NCI-H1105 (cell line): ENCODE data around the gene IRX3.
A peak's percentile ranks its signal among the peaks of the same experiment; 100 is the strongest.

ENCODE experiments used
- DNase-seq: peaks from one replicate; lab custom pipeline; 2025; lab: John Stamatoyannopoulos, UW

Gene IRX3

DNA sequence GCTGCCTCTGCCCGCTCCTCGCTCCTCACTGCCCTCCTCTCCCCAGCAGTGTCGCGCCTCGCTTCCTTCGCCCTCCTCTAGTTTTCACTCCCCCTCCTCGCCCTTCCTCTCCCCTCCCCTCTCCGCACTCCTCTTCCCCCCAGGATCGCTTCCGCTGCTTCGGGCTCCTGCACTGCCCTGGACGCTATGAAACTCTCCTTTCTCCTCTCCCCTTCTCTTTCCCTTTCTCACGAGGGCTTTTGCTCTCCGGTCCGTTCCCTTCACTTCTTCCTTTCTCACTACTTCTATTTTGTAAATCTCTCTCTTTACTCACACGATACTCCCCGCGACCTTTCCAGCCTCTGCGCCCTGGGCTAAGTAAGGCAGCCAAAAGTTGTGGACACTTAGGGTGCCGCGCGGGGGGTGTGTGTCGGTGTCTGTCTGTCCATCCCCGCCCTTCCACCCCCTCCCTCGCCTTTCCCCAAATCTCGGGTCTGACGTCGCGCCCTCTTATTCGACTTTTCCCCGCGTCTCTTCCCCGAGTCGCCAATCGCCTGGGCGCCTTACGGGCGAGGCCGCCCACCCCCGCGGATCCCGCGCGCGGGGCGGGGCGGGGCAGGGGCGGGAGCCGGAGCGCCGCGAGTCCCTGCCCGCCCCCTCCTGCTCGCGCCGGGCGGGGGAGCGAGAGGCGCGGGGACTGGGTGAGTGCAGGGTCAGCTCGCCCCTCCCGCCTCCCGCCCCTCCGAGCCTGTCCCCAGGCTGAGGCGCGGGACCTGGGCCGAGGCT is at the start of gene IRX3:
IRX3 (minus strand) TSS at position 422 of the 765 bp plus-strand sequence. CDS start 737 bp downstream, outside the sequence.
- peak; percentile 71 for DNase-seq

DNA sequence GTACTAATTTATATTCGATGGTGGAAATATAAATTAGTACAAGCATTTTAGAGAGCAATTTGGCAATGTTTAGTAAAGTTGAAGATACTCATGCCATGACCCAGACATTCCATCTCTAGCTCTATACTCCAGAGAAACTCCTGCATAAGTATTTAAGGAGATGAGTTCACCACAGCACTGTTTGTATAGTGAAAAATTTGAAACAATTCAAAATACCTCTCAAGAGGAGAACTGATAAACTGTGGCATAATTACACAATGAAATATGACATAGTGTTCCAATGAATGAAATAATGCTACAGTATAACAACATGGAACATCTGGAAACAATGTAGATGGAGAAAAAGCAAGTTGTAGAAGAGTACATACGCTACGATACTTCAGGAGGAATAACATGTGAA is 48.6 kb upstream of the IRX3 start:
- DNase-seq = no peak

DNA sequence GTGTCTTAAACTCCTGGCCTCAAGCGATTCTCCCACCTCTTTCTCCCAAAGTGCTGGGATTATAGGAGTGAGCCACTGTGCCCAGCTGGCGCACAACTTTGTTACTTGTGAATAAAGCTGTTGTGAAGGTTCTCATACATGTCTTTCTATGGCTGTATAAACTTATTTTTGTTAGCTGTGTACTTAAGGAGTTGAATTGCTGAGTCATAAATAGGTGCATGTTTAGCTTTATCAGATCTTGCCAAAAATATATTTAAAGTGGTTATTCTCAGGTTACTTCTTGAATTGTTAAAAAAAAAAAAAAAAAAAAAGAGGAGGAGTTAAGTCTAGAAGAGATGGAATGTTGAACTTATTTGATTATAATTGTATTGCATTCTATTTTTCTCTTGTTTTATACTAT is 47.6 kb upstream of the IRX3 start:
- no peak for DNase-seq

DNA sequence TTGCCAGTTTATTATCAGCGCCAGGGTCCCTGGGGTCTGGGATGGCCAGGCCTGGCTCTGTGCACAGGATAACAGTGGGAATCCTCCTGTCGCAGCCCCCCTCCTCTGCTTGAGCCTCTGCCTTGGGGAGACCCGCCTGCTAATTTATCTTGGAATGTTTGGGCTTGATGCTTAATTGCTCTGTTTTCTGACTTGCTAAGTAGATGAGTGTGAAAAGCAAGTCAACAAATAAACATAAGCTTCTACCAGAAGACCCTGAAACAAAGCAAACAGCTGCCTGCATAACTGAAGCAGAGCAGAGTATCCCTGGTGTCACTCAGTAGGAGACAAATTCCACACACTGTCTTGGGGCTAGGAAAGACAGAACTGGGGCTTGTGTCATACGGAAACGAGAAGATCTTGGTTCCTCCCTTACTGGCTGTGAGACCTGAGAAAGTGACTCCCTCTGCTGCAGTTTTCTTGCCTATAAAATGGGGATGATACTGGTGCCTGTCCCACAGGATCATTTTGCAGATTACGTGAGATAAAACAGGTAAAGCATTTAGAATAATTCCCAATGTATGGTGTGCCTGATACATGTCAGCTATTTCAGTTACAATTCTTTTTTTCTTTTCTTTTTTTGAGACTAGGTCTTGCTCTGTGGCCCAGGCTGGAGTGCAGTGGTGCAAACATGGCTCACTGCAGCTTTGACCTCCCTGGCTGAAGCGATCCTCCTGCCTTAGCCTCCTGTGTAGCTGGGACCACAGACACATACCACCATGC is 44.8 kb upstream of the IRX3 start:
- DNase-seq = no peak

DNA sequence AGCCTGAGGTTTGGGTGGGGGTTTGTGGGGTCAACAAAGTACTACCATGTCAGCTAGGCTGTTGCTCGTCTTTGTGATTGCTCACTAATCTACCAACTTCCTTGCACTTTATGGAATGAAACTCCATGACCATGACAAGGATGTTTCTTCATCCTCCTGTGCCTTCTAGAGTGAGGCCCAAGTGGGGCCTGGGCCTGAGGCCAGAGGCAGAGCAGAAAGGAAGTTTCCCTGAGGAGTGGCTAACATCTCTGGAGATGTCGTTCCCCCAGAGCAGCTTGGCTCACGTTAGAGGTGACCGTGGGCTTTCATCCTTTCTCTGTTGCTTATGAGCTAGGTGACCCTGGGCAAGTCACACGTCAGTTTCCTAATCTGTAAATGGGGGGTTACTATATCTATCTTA is 41.0 kb upstream of the IRX3 start:
- DNase-seq = no peak

DNA sequence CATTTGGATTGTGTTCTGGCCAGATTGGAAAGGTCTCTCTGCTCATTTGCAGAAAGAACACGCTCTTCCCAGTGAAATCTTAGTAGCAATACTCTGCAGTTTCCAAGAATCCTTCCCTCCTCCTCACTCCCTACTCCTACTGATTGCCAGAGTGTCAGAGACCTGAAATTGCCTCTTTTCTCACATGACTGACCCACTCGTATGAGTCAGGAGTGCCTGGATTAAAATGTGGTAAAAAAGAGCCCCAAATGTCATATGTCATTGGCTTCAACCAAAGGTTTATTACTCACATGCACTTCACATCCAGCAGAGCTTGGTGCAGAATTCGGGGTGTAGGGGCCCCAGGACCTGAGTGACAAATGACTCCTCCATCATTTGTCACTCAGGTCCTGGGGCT is 39.7 kb upstream of the IRX3 start:
- DNase-seq = no peak

DNA sequence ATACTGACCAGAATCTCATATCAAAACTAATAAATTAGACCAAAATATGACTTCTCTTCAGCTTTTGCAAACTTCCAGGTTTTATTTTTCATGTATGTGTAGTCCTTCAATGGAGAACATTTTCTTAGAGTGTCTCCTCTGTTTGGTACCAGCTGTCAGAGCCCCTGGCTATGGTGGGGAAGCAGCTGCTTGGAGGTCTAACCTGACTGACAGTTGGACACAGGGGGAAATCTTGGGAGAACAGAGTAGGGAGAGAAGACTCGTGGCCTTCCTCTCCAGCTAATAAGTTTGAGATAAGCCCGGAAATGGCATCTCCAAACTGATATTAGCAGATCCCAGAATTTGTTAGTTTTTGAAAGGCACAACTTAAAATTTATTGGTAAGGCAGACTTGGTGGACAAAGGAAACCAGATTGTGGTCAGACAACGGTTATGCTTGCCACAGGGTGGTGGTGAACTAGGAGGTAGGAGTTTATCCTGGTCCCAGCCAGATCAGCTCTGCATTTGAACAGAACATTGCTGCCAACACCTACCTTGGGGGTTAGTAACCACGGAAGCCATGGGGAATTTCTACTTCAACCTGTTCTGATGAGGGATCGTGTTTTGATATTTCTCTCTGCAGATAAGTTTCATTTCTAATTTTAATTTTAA is 39.2 kb upstream of the IRX3 start:
- no peak for DNase-seq

DNA sequence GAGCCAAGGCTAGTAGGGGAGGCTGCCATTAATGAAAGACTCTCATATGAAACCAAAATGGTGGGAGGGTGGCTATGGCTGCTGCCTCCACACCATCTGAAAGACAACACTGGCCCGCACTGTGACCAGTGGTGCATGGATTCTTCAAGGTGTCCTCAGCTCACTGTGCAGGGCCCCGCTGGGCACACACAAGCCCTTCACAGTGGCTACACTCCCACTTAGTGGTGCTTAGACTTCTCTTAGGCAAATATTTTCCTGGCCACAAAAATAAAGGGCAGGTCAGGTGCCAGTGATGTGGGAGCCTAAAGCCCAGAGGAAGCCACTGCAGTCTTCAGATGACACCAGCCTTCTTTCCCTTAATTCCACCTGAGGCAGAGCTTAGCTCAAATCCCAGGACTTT is 38.1 kb upstream of the IRX3 start:
- DNase-seq = no peak

DNA sequence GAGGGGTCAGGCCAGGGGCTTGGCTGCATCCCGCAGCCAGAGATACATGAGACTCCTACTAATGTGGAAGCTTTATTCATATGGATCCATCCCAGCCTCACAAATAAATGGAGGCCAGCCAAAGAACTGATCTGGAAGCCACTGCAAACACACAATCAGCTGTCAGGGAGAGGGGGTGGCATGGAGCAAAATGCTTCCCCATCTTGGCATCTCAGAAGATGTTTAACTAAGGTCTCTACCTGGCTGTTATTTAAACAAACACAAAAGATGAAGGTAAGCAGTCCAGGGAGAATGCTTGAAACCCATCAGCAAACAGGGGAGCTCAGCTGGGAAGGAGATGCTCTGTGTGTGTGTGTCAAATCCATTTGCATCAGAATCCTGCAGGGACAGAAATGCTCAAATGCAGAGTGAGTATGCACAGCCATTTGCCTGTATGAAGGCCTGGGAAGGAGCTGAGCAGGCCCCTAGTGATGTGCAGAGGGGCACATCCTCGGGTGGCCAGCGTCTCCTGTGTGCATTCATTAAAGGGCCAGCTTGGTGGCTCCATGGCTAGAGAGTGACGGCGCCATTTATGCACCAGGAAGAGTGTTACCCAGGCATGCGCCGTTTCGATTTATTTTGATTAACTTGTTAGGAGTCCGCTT is 34.2 kb upstream of the IRX3 start:
- no peak for DNase-seq

DNA sequence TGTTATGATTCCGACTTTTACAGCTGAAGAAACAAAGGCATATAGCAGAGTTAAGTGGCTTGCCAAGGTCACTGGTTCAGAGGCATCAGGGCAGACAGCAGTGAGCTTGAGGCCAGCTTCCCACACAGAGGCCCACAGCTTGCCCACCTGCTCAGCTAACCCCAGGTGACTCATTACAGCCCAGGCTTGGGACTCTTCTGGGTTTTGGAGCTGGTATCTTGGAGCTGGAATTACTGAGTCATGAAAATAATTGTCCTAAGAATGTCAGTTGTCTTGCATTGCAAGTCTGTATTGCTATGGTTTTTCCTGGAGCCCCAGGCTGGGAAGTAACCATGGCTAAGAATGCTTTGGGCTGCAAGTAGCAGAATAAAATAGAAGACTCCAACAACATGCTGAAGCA is 32.4 kb upstream of the IRX3 start:
- DNase-seq = no peak

DNA sequence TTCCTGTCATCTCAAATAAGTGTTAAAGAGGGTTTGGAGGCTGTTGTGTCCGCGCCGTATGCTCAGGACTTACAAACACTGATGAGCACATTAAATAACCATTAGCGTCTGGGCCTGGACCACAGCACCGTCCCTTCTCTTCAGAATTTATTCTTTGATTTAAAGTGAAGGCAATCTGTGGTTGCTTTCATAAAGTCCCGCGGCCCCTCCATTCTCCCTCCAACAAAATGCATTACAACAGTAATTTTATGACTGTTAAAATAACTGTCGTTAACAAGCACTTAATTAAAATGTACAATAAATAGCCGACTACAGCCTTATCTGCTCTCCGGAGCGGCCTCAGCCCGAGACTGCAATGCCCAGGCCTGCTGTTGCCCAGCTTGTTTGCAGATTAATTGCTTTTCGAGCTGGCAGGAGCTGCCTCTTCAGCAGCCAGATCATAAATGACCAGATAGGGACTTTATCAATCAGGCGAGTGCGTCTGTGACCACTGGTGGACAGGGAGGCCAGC is 30.6 kb upstream of the IRX3 start:
- no peak for DNase-seq

DNA sequence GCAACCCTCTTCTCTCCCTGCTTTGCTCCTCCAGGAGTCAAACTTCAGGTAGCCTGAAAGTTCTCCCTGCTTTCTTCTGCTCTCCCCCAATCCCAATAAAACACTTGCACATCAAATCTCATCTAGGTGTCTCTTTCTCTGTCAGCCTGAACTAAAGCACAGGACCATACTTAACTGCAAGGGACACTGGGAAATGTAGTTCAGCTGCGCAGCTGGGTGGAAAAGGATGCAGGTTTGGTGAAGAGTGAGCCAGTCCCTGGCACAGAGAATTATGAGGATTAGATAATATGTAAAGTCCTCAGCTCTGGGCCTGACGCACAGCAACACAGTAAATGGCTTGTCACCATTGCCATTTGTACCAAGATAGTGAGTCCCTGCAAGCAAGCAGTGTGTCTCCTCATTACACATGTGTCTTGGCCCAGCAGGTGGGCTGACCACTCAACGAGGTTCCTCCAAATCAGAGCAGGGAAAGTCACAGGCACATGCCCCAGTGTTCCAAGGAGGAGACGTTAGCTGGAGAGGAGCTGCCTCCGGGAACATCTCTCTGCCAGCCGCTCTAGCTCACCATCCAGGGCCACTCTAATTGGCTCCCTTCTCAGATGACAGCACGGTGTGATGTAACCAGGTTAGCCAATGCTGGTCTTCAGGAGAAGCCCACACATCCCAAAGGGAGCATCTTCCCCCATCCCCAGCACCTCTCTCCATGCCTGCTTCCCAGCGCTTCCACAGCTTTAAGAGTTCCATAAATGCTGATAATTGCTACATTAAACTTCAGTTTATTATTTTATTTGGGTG is 29.7 kb upstream of the IRX3 start:
- no peak for DNase-seq

DNA sequence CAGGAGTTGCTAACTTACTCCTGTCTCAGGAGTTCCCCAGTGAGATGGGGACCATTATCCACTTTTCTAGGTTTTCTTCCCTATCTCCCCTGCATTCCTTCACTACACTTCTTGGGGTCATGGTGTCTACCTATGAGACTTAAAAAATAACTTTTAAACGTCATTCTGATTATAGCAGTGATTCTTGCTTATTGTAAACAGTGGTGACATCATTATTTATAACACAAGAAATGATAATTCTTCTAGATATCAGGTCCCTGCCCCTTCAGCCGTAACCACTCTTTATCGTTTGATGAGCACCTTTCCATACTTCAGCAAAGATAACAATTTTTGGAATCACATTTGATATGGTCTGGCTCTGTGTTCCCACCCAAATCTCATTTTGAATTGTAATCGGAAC is 27.2 kb upstream of the IRX3 start:
- no peak for DNase-seq

DNA sequence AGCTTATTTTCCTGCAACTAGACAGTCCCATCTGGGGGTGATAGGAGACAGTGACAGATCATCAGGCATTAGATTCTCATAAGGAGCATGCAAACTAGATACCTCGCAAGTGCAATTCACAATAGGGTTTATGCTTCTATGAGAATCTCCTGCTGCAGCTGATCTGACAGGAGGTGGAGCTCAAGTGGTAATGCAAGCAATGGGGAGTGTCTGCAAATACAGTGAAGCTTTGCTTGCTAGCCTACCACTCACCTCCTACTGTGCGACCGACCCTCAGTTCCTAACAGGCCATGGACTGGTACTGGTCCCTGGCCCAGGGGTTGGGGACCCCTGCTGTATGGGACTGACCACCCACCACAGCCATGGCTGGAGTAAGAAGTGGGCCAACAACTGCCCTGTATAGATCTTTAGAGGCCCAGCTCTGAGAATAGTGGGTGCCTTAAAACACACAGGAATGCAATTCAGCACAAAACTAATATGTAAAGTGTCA is 26.0 kb upstream of the IRX3 start:
- DNase-seq = no peak

DNA sequence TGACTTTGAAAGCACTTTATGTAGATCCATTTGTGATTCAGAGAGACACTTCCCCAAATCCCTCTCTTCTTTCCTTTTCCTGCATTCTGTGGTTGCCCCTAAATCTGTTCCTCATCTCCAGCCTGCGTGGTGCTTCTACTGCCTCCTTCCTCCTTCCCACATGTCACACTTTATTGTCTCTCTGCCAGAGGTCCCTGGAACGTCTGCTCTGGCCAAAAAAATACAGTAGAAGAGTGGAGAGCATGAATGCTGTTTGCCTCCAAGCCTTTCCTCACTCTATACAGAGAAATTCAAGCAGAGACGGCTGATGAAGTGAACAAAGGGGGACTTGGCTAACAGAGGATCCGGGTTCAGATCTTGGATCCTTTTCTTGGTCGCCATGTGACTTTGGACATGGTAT is 22.8 kb upstream of the IRX3 start:
- DNase-seq = no peak

DNA sequence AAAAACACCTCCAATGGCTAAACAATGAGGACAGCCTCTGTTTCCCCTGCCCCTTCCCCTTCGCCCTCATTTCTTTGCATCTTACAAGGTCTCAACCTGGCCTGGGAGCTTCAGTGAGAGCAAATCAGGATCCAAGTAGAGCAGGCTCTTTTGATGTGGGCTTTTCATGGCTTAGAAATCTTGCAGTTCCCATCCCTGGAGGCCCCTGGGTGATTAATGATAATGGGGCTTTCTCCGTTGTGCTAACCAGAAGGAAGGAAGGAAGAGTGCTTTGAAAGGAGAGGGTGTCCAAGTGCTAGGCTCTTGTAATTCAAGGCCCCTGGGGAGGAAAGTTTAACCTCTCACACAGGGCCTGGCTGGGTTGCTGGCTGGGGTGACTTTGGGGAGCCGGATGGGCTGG is 18.5 kb upstream of the IRX3 start:
- no peak for DNase-seq

DNA sequence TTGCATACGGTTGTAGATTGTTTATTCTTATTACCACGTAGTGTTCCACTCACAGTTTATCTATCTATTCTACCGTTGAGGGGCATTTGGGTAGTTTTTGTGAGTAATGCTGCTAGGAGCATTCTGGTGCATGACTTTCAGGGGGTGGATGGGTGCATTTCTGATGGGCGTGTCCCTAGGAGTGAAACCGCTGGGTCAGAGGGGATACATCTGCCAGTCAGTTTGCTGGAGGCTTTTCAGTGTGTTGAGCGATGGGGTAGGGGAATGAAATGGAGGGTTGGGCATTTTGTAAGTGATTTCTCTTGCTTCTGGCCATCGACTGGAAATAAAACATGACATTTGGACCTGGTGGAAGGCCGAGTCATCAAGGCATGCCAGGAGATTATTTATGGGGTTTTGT is 17.0 kb upstream of the IRX3 start:
- DNase-seq = no peak

DNA sequence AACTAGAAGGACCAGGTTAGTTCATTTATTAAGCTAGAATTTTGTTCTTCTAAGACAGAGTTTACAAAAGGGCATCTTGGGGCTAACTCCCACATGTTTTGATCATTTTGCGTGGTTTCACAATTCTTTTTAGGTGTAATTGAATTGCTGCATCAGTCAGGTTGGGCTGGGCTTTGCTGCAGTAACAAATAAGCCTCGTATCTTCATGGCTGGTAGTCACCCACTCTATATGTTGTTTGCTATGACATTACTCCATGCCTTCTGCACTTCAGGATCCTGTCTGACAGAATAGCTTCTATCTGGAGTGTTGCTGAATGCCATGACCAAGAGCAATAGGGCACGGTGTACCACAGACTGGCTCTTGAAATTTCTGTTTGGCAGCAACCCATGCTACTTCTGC is 10.6 kb upstream of the IRX3 start:
- no peak for DNase-seq

DNA sequence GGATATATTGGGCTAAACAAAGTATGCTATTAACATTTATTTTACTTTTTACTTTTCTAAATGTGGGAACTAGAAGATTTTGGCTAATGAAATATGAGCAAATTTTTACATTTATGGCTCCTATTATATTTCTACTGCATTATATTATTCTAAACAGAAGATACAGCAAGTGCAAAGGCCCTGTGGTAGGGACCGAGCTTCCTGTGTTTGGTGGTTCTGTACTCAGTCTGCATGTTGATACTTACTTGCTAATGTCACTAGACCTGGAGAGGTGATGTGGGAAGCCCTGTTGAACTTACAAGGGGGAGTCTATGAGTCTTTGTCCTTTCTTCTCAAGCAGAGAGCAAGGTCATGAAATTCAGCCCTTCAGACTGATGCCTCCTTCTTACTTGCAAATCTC is 10.0 kb upstream of the IRX3 start:
- DNase-seq = no peak

DNA sequence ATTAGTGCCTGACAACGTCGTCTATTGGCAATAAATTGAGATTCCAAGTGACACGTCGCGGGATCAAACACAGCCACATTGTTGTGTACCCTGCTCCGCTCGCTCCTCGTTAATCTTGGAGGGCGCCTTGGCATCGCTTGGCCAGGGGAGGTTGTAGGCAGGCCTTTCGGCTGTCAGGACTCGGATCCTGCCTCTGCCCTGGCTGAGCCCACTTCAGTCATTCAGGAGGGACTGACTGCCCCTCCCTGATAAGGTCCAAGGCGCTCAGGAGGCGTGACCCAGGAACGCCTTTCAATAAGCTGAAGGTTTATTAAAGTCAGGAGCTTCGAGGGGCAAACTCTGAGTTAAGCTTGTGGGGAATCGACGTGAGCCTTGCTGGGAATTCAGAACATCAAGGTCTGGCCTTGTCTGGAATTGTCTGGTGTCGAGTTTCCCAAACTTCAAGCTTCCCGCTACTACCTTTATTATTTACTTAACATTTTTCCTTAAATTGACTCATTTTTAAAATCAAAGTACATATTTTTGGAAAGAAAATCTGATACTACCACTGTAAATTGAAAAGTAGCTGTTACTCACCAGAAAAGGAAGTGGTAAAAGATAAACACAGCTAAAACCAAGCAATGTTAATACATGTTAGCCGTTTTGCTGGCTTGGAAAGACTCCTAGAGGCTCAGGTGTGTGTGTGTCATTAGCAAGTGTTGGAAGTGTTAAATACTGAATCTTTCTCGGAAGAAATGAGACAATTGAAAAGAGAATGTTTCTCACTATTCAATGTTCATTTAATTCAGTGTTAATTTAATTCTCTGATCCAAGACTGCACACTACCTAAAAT is 5.3 kb upstream of the IRX3 start:
- DNase-seq = no peak
